GM19023 (cell line): Measurements from ENCODE around the gene SCG3.

ENCODE experiments used
- ATAC-seq: cut with Tn5 transposase; IDR thresholded peaks from one replicate; pipeline ENCODE4 v1.9.1; 2021; ENCODE audit warnings: mild to moderate bottlenecking, moderate library complexity; ENCODE audit not compliant: unreplicated experiment

The SCG3 gene

DNA sequence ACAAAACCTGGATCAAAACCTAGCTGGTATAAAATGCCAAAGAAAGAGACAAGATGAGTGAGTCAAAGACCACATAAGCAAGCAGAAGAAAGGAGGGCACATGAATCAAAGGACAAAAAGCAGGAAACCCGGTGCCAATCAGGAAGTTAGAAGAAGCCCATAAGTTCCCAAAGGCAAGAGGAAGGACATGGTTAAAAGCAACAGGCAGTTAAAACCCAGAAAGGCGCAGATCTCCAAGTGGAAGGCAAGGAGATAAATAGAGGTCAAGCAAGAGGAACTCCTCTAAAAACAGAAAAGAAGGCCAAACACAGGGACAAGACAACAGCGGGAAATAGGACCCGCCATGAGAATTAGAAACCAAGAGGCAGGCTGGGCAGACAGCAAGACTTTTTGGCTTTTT lies 74.5 kb downstream of the SCG3 start:
- no peak for ATAC-seq

DNA sequence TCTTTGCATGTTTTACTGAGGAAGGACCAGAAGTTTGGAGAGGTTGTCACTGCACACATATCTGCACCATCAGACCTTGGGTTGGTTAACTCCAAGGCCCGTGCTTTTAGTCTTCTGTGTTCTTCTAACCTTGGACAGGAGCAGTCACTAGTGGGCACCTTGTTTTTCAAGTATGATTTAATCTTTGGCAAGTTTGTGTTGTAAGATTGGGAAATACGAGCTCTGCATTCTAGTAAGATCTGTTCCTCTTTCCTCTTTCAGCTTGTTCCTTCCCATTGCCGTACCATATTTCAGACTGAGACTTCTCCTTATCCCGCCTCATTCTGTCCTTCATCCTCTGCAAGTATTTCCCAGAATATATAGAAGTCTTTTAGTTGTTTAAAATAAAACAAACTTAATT lies 75.2 kb downstream of the SCG3 start:
- ATAC-seq, result no peak

DNA sequence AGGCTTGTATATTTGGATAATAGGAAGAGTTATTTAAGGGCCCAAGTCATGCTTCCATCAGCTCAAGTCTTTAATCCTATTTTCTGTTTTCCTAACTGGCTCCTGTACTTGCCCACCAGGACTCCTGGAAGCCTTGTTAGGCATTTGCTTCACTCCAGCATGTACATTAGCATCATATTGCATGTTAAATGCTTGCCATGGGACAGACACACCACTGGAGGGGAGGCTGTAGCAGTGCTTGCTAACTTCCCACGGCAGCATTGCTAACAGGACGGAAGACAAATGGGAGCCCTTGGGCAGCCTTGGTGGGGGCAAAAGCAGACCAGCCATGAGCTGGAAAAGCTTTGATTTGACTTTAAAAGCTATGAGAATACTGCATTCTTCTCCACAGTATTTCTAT lies 76.1 kb downstream of the SCG3 start:
- ATAC-seq, result no peak

DNA sequence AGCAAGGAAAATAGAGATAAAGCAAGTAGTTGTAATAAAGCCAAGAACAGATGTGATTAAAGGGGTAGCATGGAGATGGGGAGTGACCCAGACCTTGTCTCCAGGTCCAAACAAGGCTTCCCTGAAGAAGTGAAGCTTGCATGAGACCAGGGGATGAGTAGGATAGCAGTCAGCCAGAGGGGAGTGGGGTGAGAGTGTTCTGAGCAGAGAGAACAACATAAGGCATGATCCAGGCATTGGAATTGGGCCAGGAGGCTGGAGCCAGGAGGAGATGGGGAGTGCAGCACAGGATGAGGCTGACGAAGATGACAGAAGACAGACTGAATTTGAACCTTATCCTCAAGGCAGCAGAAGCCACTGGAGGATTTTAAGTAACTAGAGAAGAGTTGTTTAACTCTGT lies 77.3 kb downstream of the SCG3 start:
- ATAC-seq, result no peak

DNA sequence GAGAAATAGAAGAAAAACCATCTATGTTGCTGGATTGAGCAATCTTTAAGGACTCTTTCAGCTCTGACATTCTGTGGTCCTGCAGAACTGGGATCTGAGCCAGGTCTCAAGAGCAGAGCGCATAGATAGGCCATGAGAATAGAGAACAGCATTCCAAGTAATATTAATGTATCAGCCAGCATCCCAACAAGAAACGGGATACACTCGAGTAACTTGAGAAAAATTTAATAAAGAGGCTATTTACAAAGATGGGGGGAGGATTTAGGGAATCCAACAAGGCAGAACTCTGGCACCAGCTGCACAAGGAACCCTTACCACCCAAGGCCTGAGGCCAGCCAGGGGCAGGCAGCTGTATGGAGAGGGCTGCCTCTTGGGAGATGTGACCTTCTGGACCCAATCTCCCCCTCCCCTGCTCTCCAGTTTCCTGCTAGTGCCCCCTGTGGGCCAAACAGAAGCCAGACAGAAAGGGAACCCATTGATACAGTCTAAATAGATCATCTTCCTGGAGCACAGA lies 78.3 kb downstream of the SCG3 start:
- no peak for ATAC-seq

DNA sequence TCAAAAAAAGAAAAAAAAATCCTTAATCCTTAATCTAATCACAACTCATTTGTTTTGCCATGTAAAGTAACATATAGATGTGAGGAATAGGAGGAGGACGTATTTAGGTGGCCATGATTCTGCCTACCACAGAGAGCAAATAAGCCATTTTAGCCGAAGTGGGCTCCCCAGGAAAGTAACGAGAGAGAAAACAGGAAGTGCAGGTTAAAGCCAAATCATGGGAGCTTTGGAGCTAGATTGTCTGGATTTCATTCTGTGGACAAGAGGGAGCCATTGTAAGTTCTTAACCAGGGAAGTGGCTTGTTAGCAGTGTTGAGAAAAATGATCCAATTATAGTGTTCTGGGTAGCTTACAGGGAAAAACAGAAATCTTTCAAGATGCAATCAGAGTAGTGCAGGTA lies 79.5 kb downstream of the SCG3 start:
- no peak for ATAC-seq

DNA sequence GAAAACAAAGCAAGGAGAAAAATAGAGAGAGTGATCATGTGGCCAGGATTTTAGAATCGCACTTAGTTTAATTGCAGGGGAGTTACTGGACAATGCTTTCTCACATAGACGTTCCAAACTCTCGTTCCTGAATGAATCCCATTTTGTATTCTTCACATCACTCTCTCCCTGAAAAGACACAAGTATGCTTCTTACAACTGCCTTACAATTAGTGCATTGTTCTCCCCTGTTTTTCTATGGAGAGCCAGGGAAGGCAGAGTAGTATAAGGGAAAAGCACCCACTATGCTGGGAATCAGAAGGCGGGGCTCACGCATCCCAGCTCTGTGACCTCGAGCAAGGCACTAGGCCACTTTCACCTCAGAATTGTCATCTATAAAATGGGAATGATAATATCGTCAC lies 84.4 kb downstream of the SCG3 start:
- no peak for ATAC-seq

DNA sequence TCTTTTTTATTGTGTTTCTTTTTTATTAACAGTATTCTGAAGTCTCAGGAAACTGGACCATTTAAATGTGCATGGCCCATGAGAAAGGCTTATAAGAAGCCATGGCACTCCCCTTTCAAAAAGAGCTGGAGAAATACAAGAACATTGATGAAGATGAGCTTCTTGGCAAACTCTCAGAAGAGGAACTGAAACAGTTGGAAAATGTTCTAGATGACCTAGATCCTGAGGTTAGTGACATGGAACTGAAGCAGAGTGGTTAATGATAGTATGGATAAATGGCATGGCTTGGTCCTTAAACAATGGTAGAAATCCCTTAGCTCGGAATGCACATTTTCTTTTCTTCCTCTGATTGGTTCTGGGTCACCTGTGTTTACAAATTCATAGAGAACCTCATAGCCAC lies 85.0 kb downstream of the SCG3 start:
- no peak for ATAC-seq

DNA sequence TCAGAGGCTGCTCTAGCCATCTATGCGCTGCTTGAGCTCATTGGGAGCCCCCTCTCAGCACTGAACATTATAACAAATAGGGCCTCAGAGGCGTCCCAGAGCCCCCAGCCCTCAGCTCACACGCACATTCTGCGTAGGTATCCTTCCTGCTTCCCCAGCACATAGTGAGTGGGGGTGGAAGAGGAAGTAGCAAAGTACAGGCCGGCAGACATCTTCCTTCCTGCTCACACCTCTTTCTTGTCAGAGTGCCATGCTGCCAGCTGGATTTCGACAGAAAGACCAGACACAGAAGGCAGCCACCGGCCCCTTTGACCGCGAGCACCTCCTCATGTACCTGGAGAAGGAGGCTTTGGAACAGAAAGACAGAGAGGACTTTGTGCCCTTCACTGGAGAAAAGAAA lies 86.7 kb downstream of the SCG3 start:
- ATAC-seq, result no peak
